ENCODE results near the gene OR52E8. TPM values are rescaled to one million over a fixed set of nuclear protein-coding genes. Genes with fewer than 3 reads are reported as not detected.

The OR52E8 gene
- total RNA-seq, 2 experiments from 2014 or later: not detected

GRCh38 chr11:5846701-5847100 is 10.8 kb downstream of the OR52E8 start:
- intact Hi-C loops (cut with micrococcal nuclease; ENCODE audit: unreplicated experiment): no loop called here
- no peaks in the 10 kb centered on the region for H3K79me2 ChIP-seq (ENCODE audit: insufficient read depth, low read depth, low read length)
- TF ChIP-seq CTCF (conservative IDR thresholded peaks at IDR 0.05; ENCODE audit: low read length) (no peak), EZH2phosphoT487 (IDR thresholded peaks at IDR 0.05; ENCODE audit: borderline replicate concordance, low read depth, low read length) (no peak)
- no peak overlapping the region for H3K27ac ChIP-seq (ENCODE audit: low read depth, low read length, poor library complexity, severe bottlenecking)
- DNase-seq (ENCODE audit: low spot score): no peak
- H3K4me3 ChIP-seq (ENCODE audit: low read depth, low read length, poor library complexity, severe bottlenecking): no peak overlapping the region
- CTCF ChIA-PET (ENCODE audit: unreplicated experiment): no interaction called here
- no peak overlapping the region for H2AFZ ChIP-seq (ENCODE audit: low read length)
- H4K20me1 ChIP-seq (ENCODE audit: insufficient read depth, low read length): no peaks in the 10 kb centered on the region
- POLR2A ChIA-PET: interaction anchor here (0.7 kb wide), 1 partner anchor 344 kb away, joined by 3 read pairs; no protein-coding TSS in a partner anchor
- H3K9me3 ChIP-seq (ENCODE audit: low read length): no peaks in the 10 kb centered on the region
- H3K36me3 ChIP-seq (ENCODE audit: insufficient read depth, low read length): no peaks in the 10 kb centered on the region
- no peaks in the 10 kb centered on the region for H3K9me2 ChIP-seq (ENCODE audit: insufficient read depth, low read length)
- no peaks in the 10 kb centered on the region for H3K4me1 ChIP-seq (ENCODE audit: insufficient read depth, low read length, poor library complexity, severe bottlenecking)
- no TSS peak for BruUV-seq (replicated peaks)
- H3K4me2 ChIP-seq (ENCODE audit: low read length): no peak overlapping the region

- no peak within 1 kb of the TSS for H2AFZ ChIP-seq (ENCODE audit: low read length)
- H3K4me2 ChIP-seq (ENCODE audit: low read length): no peak within 1 kb of the TSS
- TF ChIP-seq CTCF (conservative IDR thresholded peaks at IDR 0.05; ENCODE audit: low read length) (no peak), EZH2phosphoT487 (IDR thresholded peaks at IDR 0.05; ENCODE audit: borderline replicate concordance, low read depth, low read length) (no peak)
- H3K4me1 ChIP-seq (ENCODE audit: insufficient read depth, low read length, poor library complexity, severe bottlenecking): no peaks in the 10 kb centered on the region
- H3K79me2 ChIP-seq (ENCODE audit: insufficient read depth, low read depth, low read length): no peaks in the 10 kb centered on the region
- ChIA-PET CTCF (ENCODE audit: unreplicated experiment) (no interaction called here), POLR2A (no interaction called here)
- no TSS peak for BruUV-seq (replicated peaks)
- H3K36me3 ChIP-seq (ENCODE audit: insufficient read depth, low read length): no peaks in the 10 kb centered on the region
- H3K9me2 ChIP-seq (ENCODE audit: insufficient read depth, low read length): no peaks in the 10 kb centered on the region
- H3K27ac ChIP-seq (ENCODE audit: low read depth, low read length, poor library complexity, severe bottlenecking): no peak within 1 kb of the TSS
- intact Hi-C loops (cut with micrococcal nuclease; ENCODE audit: unreplicated experiment): no loop called here
- H4K20me1 ChIP-seq (ENCODE audit: insufficient read depth, low read length): no peaks in the 10 kb centered on the region
- no peaks in the 10 kb centered on the region for H3K9me3 ChIP-seq (ENCODE audit: low read length)
- no peak for DNase-seq (ENCODE audit: low spot score)
- H3K4me3 ChIP-seq (ENCODE audit: low read depth, low read length, poor library complexity, severe bottlenecking): no peak within 1 kb of the TSS
Observed at GRCh38 chr11:5841797-5842196, 15.7 kb downstream of the OR52E8 start, which contains the start of gene OR52E6. Gene OR52E6, minus strand, starts transcription at chr11:5841897. Its CDS starts 0 bp downstream, at chr11:5841897.

GRCh38 chr11:5837695-5838094 is 19.8 kb downstream of the OR52E8 start:
- no peaks in the 10 kb centered on the region for H3K36me3 ChIP-seq (ENCODE audit: insufficient read depth, low read length)
- no peaks in the 10 kb centered on the region for H3K9me3 ChIP-seq (ENCODE audit: low read length)
- H2AFZ ChIP-seq (ENCODE audit: low read length): no peak overlapping the region
- BruUV-seq (replicated peaks): no TSS peak
- H3K4me1 ChIP-seq (ENCODE audit: insufficient read depth, low read length, poor library complexity, severe bottlenecking): no peaks in the 10 kb centered on the region
- intact Hi-C loops (cut with micrococcal nuclease; ENCODE audit: unreplicated experiment): no loop called here
- ChIA-PET CTCF (ENCODE audit: unreplicated experiment) (no interaction called here), POLR2A (no interaction called here)
- no peak overlapping the region for H3K4me2 ChIP-seq (ENCODE audit: low read length)
- TF ChIP-seq CTCF (conservative IDR thresholded peaks at IDR 0.05; ENCODE audit: low read length) (no peak), EZH2phosphoT487 (IDR thresholded peaks at IDR 0.05; ENCODE audit: borderline replicate concordance, low read depth, low read length) (no peak)
- H3K4me3 ChIP-seq (ENCODE audit: low read depth, low read length, poor library complexity, severe bottlenecking): no peak overlapping the region
- no peaks in the 10 kb centered on the region for H4K20me1 ChIP-seq (ENCODE audit: insufficient read depth, low read length)
- H3K9me2 ChIP-seq (ENCODE audit: insufficient read depth, low read length): no peaks in the 10 kb centered on the region
- no peak for DNase-seq (ENCODE audit: low spot score)
- no peaks in the 10 kb centered on the region for H3K79me2 ChIP-seq (ENCODE audit: insufficient read depth, low read depth, low read length)
- H3K27ac ChIP-seq (ENCODE audit: low read depth, low read length, poor library complexity, severe bottlenecking): no peak overlapping the region

All from OCI-LY7 (cell line).